NCI-H187 (cell line): ENCODE measurements around the gene TBL1Y.
"Not testable (repeated sequence)": the region's sequence is repeated elsewhere in the genome, so short reads cannot be mapped to it uniquely, and the experiment has no call there.

Experiments used
- DNase-seq, 2 experiments: peaks; one replicate each; lab custom pipeline; 2025; lab: John Stamatoyannopoulos, UW

TBL1Y gene

GRCh38 chrY:6910372-6911252, at the start of gene TBL1Y:
TBL1Y (plus strand) TSS chrY:6910697; CDS start chrY:7025085, 114,388 bp downstream.
- DNase-seq: no peak

GRCh38 chrY:6894496-6894895, 16.0 kb upstream of the TBL1Y start:
- no peak for DNase-seq

- no peak for DNase-seq
Observed at GRCh38 chrY:6895236-6895635, 15.3 kb upstream of the TBL1Y start.

GRCh38 chrY:6902116-6902515, 8.4 kb upstream of the TBL1Y start:
- DNase-seq: not testable (repeated sequence)

- DNase-seq: no peak
Observed at GRCh38 chrY:6907591-6907990, 2.9 kb upstream of the TBL1Y start.

- not testable (repeated sequence) for DNase-seq
Observed at GRCh38 chrY:6908021-6908420, 2.5 kb upstream of the TBL1Y start.

- no peak for DNase-seq
Observed at GRCh38 chrY:6909118-6909521, 1.4 kb upstream of the TBL1Y start.

- no peak for DNase-seq
Observed at GRCh38 chrY:6909856-6910255, 641 bp upstream of the TBL1Y start.

GRCh38 chrY:6911253-6911881, 870 bp downstream of the TBL1Y start, which contains the start of gene AMELY:
AMELY (minus strand) TSS chrY:6911752; CDS start chrY:6872608, 39,144 bp downstream.
- DNase-seq: no peak

GRCh38 chrY:6913362-6913761, 2.9 kb downstream of the TBL1Y start:
- no peak for DNase-seq

GRCh38 chrY:6921061-6921460, 10.6 kb downstream of the TBL1Y start:
- DNase-seq: no peak

GRCh38 chrY:6928265-6928664, 17.8 kb downstream of the TBL1Y start:
- no peak for DNase-seq

- DNase-seq: no peak
Observed at GRCh38 chrY:6929237-6929636, 18.7 kb downstream of the TBL1Y start.

- DNase-seq: no peak
Observed at GRCh38 chrY:6931779-6932396, 21.4 kb downstream of the TBL1Y start.

GRCh38 chrY:6935497-6935896, 25.0 kb downstream of the TBL1Y start:
- no peak for DNase-seq

- DNase-seq: no peak
Observed at GRCh38 chrY:6947695-6948094, 37.2 kb downstream of the TBL1Y start.

GRCh38 chrY:6948378-6948777, 37.9 kb downstream of the TBL1Y start:
- DNase-seq: no peak

- DNase-seq: no peak
Observed at GRCh38 chrY:6949947-6950346, 39.5 kb downstream of the TBL1Y start.

- no peak for DNase-seq
Observed at GRCh38 chrY:6964732-6965131, 54.2 kb downstream of the TBL1Y start.

GRCh38 chrY:6966521-6966920, 56.0 kb downstream of the TBL1Y start:
- DNase-seq: no peak

GRCh38 chrY:6967736-6968135, 57.2 kb downstream of the TBL1Y start:
- DNase-seq: no peak

GRCh38 chrY:6968191-6968590, 57.7 kb downstream of the TBL1Y start:
- no peak for DNase-seq
